GM13976 (cell line): Measurements from ENCODE around the gene BMF.
A peak's percentile ranks its signal among the peaks of the same experiment; 100 is the strongest.

ENCODE experiments used
- DNase-seq: peaks from one replicate; pipeline ENCODE4 v3.0.0; 2012; ENCODE audit warnings: low spot score
- in situ Hi-C: fragments of 300-500 bp; cut with MboI; formaldehyde crosslinking; loops from one replicate; pipeline ENCODE4 v1.12.0; 2022; ENCODE audit warnings: low sequenced_read_pairs, mixed read lengths, inconsistent platforms; ENCODE audit not compliant: unreplicated experiment
- TF ChIP-seq, protein P1 (sequence below): IDR thresholded peaks from 2 replicates; pipeline ENCODE4 v1.5.1; 2012; ENCODE audit warnings: borderline replicate concordance, mild to moderate bottlenecking; ENCODE audit not compliant: insufficient read depth; ENCODE audit errors: extremely low read depth, missing control alignments, control extremely low read depth

BMF gene

DNA sequence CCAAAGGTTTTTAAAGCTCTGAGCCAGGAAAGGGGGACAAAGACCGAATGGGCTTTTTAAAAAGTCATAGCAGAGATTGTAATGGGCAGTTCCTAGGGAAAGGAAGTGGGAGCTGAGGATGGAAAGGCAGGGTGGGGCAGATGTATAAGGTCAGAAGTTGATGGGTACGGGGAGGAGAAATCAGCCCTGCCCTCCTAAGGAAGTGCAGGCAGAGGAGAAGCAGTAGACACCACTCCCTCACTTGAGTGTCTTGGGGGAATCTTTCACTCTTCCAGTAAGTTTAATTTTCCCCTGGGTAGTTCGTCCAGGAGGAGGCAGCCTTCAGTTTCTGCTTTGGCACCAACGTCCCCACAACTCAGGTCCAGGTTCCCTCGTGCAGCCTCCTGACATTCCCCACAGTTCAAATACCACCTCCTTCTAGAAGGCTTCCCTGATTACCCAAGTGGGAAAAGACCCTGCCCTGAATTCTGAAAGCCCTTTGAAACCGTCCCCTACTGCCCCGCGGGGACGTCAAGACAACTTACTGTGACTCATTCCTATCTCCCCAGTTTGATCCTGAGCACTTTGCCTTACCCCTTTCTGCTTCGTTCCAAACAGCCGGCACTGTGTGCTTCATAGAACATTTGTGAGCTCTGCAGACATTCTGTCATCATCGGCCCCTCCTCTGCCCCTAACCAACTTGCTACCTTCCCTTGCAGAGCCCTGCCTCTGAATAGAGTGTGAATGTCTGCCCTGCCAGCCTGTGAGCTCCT lies 55.4 kb downstream of the BMF start:
- in situ Hi-C loops: no loop called here
- no peak for DNase-seq
- TF ChIP-seq, protein P1, sequence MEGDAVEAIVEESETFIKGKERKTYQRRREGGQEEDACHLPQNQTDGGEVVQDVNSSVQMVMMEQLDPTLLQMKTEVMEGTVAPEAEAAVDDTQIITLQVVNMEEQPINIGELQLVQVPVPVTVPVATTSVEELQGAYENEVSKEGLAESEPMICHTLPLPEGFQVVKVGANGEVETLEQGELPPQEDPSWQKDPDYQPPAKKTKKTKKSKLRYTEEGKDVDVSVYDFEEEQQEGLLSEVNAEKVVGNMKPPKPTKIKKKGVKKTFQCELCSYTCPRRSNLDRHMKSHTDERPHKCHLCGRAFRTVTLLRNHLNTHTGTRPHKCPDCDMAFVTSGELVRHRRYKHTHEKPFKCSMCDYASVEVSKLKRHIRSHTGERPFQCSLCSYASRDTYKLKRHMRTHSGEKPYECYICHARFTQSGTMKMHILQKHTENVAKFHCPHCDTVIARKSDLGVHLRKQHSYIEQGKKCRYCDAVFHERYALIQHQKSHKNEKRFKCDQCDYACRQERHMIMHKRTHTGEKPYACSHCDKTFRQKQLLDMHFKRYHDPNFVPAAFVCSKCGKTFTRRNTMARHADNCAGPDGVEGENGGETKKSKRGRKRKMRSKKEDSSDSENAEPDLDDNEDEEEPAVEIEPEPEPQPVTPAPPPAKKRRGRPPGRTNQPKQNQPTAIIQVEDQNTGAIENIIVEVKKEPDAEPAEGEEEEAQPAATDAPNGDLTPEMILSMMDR: peak; percentile 7

DNA sequence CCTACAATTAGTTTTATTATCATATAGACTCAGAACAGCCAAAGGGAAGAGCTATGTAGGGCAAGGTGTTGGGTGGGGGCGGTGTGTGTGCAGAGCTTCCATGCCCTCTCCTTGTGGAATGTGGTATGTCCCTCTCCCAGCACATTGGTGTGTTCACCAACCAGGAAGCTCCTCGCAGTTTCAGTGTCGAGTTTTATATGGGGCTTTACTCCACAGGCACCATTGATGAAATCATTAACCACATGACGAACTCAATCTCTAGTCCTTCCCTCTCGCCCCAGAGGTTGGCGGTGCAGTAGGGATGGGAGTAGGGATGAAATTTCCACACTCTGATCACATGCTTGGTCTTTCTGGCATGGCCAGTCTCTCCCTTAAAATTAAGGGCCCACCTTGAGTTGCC lies 56.1 kb downstream of the BMF start:
- in situ Hi-C loops: no loop called here
- TF ChIP-seq, protein P1: no peak
- no peak for DNase-seq

DNA sequence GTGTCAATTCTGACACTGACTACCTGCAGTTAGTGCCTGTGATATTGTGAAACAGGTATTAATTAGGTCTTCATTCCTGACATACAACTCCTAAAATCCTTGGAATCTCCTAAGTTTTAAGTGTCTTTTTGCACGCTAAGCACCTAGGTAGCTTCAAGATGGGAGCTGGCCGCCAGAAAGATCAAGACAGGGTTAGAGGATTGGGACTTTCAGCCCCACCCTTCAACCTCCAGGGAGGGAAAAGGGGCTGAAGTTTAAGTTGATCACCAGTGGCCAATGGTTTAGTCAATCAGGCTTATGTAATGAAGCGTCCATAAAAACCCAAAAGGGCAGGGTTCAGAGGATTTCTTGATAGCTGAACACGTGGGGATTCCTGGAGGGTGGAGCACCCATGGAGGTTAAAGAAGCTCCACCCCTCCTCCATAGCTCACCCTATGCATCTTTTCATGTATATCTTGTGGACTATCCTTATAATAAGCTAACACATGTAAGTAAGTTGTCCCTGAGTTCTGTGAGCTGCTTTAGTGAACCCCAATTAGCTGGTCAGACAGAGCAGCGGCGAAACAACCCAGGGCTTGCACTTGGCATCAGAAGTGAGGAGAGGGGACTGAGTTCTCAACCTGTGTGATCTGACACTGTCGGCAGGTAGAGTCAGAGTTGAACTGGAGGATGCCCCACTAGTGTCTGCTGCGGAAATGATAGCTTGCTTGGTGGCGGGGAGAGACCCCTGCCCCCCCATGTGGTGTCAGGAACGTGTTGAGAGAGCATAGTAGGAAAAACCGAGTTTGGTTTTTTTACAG lies 56.9 kb downstream of the BMF start:
- in situ Hi-C loops: no loop called here
- DNase-seq: no peak
- TF ChIP-seq, protein P1: no peak

DNA sequence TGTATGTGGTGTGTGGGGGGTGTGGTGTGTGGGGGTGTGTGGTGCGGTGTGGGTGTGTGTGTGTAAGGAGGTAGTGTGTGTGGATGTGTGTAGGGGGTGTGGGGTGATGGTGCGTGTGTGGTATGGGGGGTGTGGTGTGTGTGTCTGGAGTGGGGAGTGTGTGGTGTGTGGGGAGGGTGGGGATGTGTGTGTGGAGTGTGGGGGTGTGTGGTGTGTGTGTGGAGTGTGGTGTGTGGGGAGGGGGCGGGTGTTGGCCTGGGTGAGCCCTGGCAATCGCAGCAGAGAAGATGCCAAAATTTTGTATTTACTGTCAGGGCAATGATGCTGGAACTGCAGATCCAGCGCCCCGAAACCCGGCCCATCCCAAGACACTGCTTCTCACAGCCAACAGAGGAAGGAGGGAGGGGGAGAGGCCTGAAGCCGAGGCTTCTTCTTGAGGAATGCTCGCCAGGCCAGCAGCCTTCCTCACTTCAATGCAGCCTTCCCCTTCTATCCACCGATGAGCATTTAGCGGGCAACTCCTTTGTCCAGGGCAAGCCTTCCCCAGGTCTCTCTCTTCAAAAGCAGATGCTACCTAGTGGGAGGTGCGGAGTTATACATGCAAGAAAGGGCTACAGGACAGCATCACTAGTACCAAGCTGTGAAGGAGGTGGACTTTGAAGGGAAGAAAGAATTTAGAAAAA lies 57.8 kb downstream of the BMF start:
- TF ChIP-seq, protein P1: no peak
- no peak for DNase-seq
- in situ Hi-C loops: no loop called here

DNA sequence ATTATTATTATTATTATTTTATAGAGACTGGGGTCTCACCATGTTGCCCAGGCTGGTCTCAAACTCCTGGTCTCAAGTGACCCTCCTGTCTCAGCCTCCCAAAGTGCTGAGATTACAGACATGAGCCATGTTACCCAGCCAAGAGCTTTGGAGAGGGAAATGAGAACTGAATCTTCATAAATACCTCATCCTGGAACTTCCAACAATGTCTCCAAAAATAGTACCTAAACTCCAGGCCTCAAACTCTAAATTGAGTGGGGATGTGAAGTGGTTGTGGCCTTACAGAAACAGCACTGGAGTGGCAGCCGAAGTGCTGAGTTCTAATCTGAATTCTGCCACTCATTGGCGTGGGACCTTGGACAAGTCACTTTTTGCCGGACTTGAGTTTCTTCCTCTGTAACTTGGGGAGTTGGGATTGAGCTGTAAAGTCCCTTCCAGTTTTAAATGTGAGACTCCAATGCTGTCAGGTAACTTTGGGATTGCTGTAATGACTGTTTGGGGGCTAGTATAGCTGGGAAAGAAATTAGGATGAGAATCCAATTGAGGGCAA lies 59.7 kb downstream of the BMF start:
- TF ChIP-seq, protein P1: no peak
- in situ Hi-C loops: loop anchor here (5.0 to 25.0 kb wide), 2 partner anchors 163 to 223 kb away; no protein-coding TSS in a partner anchor
- no peak for DNase-seq

DNA sequence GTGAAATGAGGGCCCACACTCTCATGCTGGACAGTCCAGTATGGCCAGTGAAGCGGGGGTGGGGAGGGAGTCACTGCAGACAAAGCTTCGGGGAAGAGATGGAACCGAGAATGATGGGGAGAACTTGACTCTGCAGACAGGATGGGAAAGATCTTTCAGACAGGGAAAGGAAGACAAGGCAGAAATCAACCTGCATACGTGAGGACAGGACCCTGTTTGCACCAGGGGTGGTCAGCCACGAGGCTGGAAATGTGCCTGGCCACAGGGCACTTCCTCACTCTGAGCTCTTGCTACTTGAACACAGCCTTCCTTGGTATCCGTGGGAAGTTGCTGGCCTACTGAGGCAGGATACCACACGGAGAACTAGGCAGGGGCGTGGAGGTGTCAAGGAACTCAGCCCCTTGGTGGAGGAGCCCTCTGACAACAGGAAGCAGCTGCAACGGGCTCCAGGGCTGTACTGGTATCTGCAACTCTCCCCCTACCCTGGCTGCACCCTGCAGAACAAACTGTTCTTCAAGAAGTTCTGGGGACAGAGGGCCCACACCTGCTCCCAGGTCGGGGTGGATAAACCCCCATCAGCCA lies 60.4 kb downstream of the BMF start:
- TF ChIP-seq, protein P1: no peak
- in situ Hi-C loops: loop anchor here (5.0 to 25.0 kb wide), 2 partner anchors 164 to 224 kb away; no protein-coding TSS in a partner anchor
- DNase-seq: no peak
